ENCODE data around the gene TACSTD2.
"Not testable (repeated sequence)": the region's sequence is repeated elsewhere in the genome, so short reads cannot be mapped to it uniquely, and the experiment has no call there.

TACSTD2 gene

DNA sequence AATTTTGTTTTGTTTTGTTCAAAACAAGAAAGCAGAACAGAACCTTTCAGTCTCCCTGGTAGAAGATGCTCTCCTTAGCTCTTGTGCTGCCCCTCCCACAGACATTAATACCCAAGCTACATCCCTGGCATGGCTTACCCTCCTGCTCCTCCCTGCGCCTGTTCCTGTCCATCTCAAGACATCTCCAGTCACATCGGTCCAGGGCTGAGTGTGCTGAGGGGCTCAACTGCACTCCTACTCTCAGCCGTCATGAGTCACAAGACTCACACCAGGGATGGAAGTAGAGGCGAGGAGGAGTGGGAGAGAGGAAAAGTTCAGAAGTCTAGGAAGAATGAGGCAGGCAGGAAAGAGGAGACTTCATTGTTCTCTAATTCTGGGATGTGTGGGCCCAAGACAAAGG, 9.2 kb upstream of the TACSTD2 start:
- DNase-seq, result no peak

DNA sequence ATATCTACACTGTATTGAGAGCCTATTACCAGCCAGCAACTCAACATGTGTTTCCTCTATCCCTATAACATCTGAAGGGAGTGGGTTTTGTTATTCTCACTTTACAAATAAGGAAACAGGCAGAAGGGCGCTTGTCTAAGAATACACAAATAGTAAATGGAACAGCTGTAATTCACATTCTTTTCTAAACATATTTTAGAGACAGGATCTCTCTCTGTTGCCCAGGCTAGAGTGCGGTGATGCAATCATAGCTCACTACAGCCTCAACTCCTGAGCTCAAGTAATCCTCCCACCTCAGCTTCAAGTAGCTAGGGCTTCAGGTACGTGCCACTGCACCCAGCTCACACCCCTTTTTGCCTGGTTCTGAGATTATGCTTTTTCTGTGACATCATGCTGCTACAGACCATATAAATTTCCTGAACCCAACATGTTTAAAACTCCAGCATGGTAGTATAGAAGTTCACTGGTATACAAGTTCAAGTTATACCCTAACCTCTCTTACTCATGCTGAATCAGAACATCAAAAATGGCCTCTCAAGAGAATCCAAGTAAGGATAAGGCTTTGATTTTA, 8.6 kb upstream of the TACSTD2 start:
- no peak for DNase-seq

DNA sequence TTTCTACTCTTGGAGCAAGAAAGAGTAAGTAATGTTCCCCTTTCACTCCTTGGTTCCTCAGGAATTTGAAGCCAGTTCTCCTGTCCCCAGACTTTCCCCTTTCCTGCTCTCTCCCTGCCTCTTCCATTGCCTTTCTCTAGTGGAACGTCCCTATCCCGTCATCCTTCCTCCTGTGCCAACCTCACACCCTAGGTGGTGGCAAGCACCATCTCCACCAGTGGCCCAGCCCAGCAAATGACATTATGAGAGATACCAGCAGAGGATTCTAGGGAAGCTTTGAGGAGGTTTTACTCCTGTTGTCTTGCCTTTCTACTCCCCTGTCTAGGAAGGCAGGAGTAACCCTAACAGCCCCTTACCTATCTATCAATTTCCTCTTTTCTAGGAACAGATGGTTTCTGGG, 8.1 kb upstream of the TACSTD2 start:
- DNase-seq, result no peak

DNA sequence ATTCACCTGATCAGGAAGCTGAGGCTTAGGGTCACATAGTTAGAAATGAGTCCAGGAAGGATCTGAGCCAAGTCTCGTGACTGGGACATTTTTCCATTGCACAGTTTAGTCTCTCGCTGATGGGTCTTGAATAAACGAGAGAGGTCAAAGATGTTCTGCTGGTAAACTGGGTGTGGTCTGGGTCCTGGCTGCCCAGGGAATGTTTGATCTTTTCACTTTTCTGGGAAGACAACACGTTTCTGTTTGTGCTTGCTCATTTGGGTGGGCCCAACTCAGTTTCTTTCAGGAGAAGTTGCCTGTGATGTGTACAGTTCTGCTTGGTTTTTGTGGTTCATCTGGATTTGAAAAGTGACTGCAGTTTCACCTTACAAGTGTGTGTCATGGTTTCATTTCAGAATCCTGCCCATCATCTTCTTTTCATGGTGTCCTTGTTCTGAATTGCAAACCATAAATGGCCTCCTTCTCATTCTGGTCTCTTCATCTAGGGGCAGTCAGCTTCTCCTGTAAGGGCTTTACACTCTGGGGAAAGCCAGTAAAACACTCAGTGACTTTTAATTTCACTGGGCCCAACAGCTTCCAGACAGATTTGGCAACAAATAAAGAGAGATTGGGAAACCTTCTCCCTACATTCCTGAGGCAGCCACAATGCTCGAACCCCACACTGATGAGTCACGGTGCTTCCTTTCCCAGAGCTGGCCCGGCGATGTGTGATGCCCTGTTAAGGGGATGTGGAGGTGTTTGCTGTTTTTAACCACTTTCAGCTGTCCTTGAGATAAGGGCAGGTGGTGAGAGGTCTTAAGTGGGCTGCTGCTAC, 7.2 kb upstream of the TACSTD2 start:
- DNase-seq, result no peak

DNA sequence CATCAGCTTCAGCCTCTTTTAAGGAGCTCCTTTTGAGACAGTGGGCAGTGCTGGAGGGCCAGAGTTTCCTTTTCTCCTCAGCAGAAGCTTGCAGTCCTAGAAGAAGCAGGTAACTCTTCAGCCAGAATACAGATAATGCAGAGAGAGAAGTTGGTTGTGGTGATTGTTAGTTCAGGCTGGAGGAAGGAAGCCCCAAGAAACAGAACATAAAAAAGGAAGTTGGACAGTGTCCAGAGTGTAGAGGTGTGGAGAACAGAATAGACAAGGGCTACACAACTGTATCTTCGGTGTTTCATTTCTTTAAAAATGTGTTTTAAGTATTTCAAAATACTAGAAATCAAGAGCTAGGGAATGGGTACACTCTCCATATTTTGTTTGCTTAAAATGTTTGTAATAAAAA, 6.4 kb upstream of the TACSTD2 start:
- no peak for DNase-seq

DNA sequence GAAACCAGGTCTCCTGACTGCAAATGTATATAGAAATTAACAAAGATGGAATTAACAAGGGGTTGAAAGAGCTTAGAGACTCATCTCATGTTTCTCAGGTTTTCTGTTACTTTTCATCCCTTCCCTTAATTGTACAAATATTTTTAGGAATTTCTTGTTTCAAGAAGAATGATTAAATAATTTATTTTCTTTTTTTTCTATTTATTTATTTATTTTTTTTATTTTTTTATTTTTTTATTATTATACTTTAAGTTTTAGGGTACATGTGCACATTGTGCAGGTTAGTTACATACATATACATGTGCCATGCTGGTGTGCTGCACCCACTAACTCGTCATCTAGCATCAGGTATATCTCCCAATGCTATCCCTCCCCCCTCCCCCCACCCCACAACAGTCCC, 5.1 kb upstream of the TACSTD2 start:
- not testable (repeated sequence) for DNase-seq

DNA sequence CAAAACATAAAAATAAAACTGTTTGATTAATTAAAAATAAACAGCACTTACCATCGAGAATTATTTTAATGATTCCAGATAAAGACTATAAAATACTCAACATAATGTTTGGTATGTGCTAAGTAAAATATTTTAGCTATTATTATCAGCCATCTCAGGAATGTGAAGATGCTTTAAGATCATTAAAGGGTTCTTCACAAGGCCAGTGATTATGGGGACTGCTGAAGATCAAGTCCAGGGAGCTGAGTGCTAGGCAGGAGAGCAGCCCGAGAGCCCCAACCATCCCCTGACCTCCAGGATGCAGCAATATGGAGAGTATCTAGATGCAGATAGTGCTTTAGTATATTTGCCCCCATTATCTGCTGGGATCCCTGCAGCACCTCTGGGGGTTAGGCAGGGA, 4.6 kb upstream of the TACSTD2 start:
- DNase-seq, result no peak

DNA sequence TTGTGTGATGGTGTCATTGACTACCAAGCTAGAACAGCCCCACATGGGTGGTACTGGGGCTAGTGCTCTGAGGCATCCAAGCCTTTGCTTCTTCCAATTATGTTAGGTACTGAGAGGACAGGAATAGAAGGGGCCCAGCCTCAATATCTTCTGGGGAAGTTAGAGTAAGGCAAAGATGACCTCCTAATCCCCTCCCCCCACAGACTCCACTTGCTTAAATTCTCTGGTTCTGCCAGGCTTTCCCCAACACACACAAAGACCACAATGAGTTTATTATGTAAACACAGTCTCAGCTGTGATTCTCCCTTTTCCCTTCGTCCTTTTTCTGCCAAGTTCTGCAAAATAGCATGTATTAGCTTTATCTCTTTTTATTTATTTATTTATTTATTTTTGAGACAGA, 3.1 kb upstream of the TACSTD2 start:
- no peak for DNase-seq

DNA sequence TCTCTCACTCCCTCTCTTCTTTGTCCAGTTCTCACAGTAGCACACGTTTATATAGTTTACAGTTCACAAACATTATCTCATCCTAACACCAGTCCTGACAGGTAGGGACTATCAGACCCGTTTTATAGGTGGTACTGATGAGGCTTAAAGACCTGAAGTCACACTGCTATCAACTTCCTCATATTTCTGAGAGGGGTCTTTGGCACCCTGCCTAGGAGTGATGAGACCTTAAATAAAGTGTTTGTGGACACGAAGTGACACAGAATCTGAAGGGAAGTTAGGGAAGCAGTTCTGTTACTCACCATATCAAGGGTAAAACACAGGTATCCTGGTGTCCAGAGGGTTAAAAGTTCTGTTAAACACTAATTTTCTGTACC, 590 bp upstream of the TACSTD2 start:
- DNase-seq, result no peak

DNA sequence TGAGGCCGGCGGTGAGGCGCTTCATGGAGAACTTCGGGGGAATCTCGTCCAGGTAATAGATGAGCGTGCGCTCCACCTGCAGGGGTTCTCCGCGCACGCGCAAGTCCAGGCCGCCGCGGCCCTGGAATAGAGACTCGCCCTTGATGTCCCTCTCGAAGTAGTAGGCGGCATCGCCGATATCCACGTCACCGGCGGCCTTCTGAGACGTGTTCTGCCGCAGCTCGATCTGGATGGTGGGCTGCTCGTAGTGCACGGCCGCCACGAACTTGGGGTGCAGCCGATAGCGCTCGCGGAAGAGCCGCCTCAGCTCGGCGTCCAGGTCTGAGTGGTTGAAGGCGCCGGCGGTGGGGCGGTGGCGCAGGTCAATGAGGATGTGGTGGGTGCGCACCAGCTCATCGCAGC, 726 bp downstream of the TACSTD2 start:
- DNase-seq, result no peak

DNA sequence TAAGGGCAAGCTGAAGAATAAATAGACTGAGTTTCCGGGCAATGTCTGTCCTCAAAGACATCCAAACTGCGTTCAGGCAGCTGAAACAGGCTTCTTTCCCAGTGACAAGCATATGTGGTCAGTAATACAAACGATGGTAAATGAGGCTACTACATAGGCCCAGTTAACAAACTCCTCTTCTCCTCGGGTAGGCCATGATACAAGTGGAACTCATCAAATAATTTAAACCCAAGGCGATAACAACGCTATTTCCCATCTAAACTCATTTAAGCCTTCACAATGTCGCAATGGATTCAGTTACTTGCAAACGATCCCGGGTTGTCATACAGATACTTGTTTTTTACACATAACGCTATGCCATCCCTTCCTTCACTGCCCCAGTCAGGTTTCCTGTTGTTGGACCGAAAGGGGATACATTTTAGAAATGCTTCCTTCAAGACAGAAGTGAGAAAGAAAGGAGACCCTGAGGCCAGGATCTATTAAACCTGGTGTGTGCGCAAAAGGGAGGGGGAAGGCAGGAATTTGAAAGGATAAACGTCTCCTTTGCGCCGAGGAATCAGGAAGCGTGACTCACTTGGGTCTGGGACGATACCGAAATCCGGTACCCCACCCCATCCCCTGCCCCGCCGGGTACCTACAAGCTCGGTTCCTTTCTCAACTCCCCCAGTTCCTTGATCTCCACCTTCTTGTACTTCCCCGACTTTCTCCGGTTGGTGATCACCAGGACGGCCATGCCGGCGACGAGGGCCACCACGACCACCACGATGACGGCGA, 1.3 kb downstream of the TACSTD2 start:
- no peak for DNase-seq

DNA sequence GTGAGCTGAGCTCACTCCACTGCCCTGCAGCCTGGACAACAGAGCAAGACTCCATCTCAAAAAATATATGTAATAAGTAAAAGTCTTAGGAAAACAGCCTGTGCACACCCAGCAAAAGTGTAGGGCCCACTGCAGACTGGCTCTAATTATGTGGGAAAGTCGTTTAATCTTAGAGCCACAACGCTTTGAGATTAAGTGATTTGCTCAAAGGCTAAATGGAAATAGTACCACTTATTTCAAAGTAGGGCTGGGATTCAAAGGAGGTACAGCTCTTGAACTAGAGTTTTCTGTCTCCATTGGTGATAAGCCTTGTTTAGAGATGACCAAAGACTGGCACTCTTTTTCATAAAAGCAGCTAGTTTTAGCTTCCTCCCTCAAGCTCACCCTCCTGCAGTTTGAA, 2.2 kb downstream of the TACSTD2 start:
- DNase-seq, result no peak

DNA sequence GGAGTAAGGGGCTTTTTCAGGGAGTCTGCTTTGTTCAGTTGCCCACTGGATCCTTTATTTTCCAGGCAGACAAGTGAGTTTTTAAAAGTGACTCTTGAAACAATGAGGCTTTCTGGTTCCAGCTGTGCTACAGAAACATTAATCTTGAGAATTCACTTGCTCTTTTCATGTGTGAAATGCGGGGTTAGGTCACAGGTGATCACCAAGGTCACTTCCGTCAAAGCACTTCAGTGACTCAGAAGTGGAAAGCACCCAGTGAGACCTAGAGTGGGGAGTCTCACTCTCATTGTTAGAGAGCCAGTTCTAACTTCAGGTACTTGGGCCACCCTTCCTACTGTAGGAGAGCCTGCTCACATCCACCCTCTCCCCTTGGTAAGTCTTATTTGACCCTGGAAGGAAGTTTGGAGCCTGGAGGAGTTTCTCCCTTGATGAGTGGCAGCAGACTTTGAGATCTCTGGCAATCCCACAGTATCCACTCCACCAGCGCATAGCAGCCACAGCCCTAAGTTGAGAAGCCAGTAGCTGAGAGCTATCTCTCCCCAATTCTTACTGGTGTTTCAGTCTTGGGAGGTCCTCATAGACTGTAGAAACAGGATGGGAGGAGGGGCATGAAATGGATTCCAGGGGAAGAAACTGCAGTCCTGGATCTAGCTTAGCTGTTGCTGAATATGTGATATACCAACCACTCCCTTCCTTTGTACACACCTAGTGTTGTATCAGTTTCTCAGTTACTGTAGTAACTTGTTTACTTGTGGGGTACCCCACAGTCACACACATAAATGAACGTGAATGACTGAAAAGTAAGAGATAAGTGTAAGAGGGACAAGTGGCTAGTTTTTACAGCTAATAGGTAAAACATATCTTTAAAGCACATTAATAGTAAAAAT, 3.1 kb downstream of the TACSTD2 start:
- peak; percentile 49 for DNase-seq

DNA sequence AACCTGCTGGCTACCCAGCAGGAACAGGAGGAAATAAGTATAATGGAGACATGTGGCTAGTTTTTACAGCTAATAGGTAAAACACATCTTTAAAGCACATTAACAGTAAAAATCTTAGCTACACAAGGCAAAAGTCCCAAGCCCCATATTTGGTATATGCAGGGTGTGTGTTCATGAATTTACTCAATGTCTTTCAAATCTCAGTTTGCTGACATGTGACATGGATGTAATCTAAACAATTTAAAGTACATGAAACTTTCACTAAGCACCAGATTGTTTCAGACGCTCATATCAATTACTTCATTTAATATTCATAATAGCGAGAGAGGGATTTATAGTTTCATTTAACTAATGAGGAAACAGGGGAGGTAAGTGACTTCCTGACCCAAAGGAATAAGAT, 3.9 kb downstream of the TACSTD2 start:
- DNase-seq, result no peak

DNA sequence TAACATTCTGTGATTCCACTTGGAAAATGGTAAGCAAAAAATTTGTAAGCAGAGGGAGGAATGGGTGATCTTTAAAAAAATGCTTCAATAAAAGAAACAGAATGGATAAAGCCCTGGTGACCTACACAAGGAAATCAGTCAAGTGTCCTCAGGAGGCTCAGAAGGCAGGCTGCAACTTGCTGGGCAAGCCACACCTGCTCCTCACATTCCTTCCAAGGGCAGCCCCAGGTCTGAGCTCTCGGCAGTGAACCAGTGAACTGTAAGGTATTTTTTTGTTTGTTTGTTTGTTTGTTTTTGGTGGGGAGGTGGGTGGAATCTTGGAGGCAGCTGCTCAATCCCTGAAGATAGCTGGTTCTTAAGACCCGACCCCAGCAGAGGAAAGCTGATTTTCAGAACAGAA, 4.4 kb downstream of the TACSTD2 start:
- DNase-seq, result no peak

DNA sequence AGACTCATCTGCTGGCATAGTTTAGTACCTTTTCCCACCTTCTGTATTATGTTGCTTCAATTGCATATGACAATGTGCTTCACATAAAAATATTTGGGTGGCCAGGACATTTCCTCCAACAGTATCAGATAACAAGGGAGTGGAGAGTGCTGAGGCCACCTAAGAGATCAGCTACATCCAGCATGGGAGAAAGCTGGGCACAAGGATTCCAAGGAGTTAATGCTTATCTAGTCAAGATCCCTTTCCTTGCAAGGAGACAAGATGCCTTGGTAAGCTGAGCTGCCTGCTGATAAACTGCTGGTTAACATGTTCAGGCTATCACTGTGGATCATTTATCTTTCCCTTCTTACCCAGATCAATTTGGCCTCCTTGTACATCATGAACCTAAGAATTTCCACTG, 5.4 kb downstream of the TACSTD2 start:
- no peak for DNase-seq

DNA sequence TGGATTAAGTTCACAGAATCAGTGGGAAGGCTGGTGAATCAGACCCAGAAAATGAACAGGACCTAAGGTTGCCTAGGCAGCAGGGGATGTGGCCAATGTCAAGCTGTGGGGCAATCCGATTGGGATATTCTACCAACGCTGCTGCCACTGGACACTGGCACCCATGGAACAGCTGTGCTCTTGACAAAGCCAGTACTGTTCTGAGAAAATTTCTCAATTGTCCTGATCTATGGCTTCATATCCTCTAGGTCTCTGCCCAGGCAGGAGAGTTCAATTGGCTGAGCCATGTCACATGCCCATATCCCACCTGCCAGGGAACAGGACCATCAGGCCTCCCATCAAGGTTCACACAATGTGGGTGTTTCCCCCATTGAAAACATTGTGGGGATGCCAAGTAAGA, 6.2 kb downstream of the TACSTD2 start:
- no peak for DNase-seq

DNA sequence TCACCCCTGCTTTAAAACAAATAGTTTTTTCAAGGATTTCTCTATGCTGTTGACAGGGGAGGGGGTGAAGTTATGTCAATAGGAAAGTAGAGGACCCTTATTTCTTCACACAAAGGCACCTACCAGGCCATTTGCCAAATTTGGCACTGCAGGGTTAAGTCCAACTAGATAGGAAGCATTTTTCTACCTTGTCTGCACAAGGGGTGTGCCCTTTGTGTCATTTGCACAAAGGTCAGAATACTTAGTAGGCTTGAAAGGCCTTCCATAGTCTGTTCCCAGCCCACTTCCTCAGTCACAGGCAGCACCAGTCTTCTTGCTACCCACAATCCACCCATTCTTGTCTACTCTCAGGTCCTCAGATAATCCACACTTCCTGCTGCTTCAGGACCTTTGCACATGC, 7.0 kb downstream of the TACSTD2 start:
- no peak for DNase-seq

DNA sequence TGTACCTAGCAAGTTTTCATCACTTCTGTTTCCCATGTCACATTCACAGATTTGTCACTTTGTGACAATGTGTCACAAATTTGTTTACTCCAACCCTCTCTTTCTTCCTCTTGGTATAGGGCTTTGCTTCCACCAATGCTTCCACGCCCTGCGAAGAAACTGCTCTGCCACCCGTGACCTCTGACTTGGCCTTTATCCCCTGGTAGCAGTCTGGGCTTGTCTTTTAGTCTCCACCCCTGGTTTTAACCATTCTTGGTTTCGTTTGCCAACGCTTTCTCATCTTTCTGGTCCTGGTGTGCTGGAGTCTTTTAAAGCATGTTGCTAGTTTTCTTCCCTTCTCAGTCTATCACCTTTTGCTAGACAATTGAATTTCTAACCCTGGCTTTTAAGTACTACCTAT, 8.1 kb downstream of the TACSTD2 start:
- DNase-seq, result no peak

DNA sequence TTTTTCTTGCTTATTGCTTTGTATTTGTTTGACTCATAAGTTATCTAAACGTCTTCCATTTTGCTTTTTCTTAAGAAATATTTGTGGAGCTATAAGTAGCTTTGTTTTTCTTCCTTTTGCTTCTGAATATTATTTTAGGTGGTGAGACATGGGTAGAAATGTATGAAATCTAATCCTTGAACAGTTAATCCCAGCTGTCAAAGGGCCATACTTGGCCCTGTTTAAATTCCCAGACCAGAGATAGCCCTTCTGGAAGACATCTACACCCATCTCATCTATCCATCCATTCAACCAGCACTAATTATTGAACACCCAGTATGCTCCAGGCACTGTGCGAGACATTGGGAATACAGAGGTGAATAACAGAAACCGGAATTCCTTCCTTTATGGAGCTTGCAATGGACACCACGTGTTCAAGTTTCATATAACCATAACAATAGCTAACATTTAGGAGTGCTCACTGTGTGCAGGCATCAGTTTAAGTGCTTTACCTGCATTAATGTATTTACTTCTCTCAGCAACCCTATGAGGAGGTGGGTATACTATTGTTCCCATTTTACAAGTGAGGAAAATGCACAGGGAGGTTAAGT, 8.7 kb downstream of the TACSTD2 start:
- no peak for DNase-seq

DNA sequence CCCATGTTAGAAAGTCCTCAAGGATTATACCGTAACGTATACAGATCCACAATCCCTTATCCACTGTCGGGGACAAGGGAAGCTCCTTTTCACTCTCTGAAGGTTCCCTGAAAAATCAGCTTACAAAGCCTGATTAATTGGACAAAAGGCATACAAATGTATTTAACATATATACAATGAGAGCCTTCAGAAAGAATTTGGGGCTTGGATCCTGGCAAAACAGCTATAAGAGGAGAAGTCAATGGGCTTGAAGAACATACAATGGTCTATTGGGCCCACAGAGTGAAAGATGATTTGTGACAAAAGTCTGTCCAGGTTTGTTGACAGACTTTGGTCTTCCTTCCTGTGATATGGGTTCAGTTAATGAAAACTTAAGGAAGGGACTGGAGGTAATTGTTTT, 10.7 kb downstream of the TACSTD2 start:
- no peak for DNase-seq

DNA sequence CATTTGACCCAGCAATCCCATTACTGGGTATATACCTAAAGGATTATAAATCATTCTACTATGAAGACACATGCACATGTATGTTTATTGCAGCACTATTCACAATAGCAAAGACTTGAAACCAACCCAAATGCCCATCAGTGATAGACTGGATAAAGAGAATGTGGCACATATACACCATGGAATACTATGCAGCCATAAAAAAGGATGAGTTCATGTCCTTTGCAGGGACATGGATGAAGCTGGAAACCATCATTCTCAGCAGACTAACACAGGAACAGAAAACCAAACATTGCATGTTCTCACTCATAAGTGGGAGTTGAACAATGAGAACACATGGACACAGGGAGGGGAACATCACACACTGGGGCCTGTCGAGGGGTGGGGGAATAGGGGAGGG, 13.3 kb downstream of the TACSTD2 start:
- not testable (repeated sequence) for DNase-seq

DNA sequence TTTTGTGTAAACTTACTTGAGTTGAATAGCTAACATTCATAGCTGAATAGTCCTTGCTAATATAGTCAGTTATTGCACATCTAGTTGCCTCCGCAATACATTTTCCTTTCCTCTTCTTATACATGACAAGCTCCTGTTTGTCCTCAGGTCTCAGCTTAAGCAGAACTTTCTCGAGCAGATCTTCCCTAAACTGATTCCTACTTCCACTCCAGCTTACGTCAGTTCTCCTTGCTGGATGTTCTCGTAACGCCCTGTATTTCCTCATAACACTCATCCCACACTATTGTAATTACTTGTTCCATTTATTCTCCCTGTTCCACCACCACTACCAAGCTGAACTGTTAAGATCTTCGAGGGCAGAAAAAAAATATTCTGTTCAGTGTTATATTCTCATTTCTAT, 15.4 kb downstream of the TACSTD2 start:
- DNase-seq, result no peak

All from CD4-positive, alpha-beta T cell treated with Interleukin-21 for 1 hour (primary cell).